ENCODE measurements around the gene TSSK2.
"Not testable (repeated sequence)": the region's sequence is repeated elsewhere in the genome, so short reads cannot be mapped to it uniquely, and the experiment has no call there.

TSSK2 gene

GRCh38 chr22:19130959-19131684 lies at the start of gene TSSK2:
TSS of gene TSSK2 (plus strand) at chr22:19131308. CDS start at chr22:19131400, 92 bp downstream.
- TF ChIP-seq CTCF (IDR thresholded peaks at IDR 0.05; ENCODE audit: low read depth, low read length, missing control alignments), result no peak
- no peak for DNase-seq (ENCODE audit: extremely low read depth, low read depth)
- H3K4me3 ChIP-seq (replicated peaks; ENCODE audit: low read depth, low read length), result no peak within 1 kb of the TSS

- no peak for TF ChIP-seq CTCF (IDR thresholded peaks at IDR 0.05; ENCODE audit: low read depth, low read length, missing control alignments)
- no peak for DNase-seq (ENCODE audit: extremely low read depth, low read depth)
- no peak overlapping the region for H3K4me3 ChIP-seq (replicated peaks; ENCODE audit: low read depth, low read length)
Observed at GRCh38 chr22:19081351-19081750, 49.8 kb upstream of the TSSK2 start.

GRCh38 chr22:19082101-19082500 lies 49.0 kb upstream of the TSSK2 start:
- no peak for DNase-seq (ENCODE audit: extremely low read depth, low read depth)
- TF ChIP-seq CTCF (IDR thresholded peaks at IDR 0.05; ENCODE audit: low read depth, low read length, missing control alignments), result no peak
- no peak overlapping the region for H3K4me3 ChIP-seq (replicated peaks; ENCODE audit: low read depth, low read length)

GRCh38 chr22:19082793-19083192 lies 48.3 kb upstream of the TSSK2 start:
- no peak for TF ChIP-seq CTCF (IDR thresholded peaks at IDR 0.05; ENCODE audit: low read depth, low read length, missing control alignments)
- no peak for DNase-seq (ENCODE audit: extremely low read depth, low read depth)
- H3K4me3 ChIP-seq (replicated peaks; ENCODE audit: low read depth, low read length), result no peak overlapping the region

- DNase-seq (ENCODE audit: extremely low read depth, low read depth); H3K4me3 ChIP-seq (replicated peaks; ENCODE audit: low read depth, low read length): not testable (repeated sequence)
Observed at GRCh38 chr22:19084126-19084525, 47.0 kb upstream of the TSSK2 start.

GRCh38 chr22:19084586-19084985 lies 46.5 kb upstream of the TSSK2 start:
- not testable (repeated sequence) for H3K4me3 ChIP-seq (replicated peaks; ENCODE audit: low read depth, low read length)

GRCh38 chr22:19085233-19085718 lies 45.8 kb upstream of the TSSK2 start:
- peak; percentile 54 for TF ChIP-seq CTCF (IDR thresholded peaks at IDR 0.05; ENCODE audit: low read depth, low read length, missing control alignments)
- no peak overlapping the region for H3K4me3 ChIP-seq (replicated peaks; ENCODE audit: low read depth, low read length)
- no peak for DNase-seq (ENCODE audit: extremely low read depth, low read depth)

More at GRCh38 chr22:19084586-19084985, 46.5 kb upstream of the TSSK2 start:
- DNase-seq (ENCODE audit: extremely low read depth, low read depth), result not testable (repeated sequence)

GRCh38 chr22:19086417-19086816 lies 44.7 kb upstream of the TSSK2 start:
- no peak for TF ChIP-seq CTCF (IDR thresholded peaks at IDR 0.05; ENCODE audit: low read depth, low read length, missing control alignments)
- DNase-seq (ENCODE audit: extremely low read depth, low read depth), result no peak
- no peak overlapping the region for H3K4me3 ChIP-seq (replicated peaks; ENCODE audit: low read depth, low read length)
